HepG2 (cell line): ENCODE results near the gene ZNF780B. TPM values are rescaled to one million over a fixed set of nuclear protein-coding genes. Genes with fewer than 3 reads are reported as not detected.
A peak's percentile ranks its signal among the peaks of the same experiment; 100 is the strongest.

ENCODE experiments used
- ATAD3A ChIP-seq: sonication (generic); formaldehyde crosslinking; IDR thresholded peaks from 2 replicates; pipeline ENCODE4 v1.4.0; 2020; ENCODE audit warnings: missing genetic modification reagents
- DNMT1 ChIP-seq: sonication (generic); formaldehyde crosslinking; IDR thresholded peaks from 2 replicates; pipeline ENCODE4 v1.5.1; 2020; ENCODE audit warnings: mild to moderate bottlenecking, missing genetic modification reagents
- FIP1L1 ChIP-seq: fragments of 200-400 bp; formaldehyde crosslinking; IDR thresholded peaks from 2 replicates; pipeline ENCODE4 v1.6.1; 2018; ENCODE audit warnings: low read depth, mild to moderate bottlenecking, low read length, moderate library complexity, borderline replicate concordance; ENCODE audit not compliant: insufficient read depth
- FOXK1 ChIP-seq: sonication (generic); formaldehyde crosslinking; IDR thresholded peaks from 2 replicates; pipeline ENCODE4 v1.4.0; 2020; ENCODE audit warnings: low read depth, missing genetic modification reagents, borderline replicate concordance
- GTF2F1 ChIP-seq: fragments of 150-350 bp; IDR thresholded peaks from 2 replicates; pipeline ENCODE4 v1.6.1; 2014; ENCODE audit warnings: low read length
- HOXA3 ChIP-seq: sonication (generic); formaldehyde crosslinking; IDR thresholded peaks from 2 replicates; pipeline ENCODE4 v1.5.0; 2020; ENCODE audit warnings: missing genetic modification reagents
- NFATC3 ChIP-seq: sonication (generic); formaldehyde crosslinking; IDR thresholded peaks from 2 replicates; pipeline ENCODE4 v1.5.1; 2020; ENCODE audit warnings: mild to moderate bottlenecking, missing genetic modification reagents
- NFE2L2 ChIP-seq: fragments of 150-350 bp; IDR thresholded peaks from 2 replicates; pipeline ENCODE4 v1.6.1; 2014; ENCODE audit warnings: low read length
- NFIB ChIP-seq: sonication (generic); formaldehyde crosslinking; IDR thresholded peaks from 2 replicates; pipeline ENCODE4 v1.9.0; 2021; ENCODE audit warnings: missing genetic modification reagents, mild to moderate bottlenecking, borderline replicate concordance
- SNAPC4 ChIP-seq: sonication (generic); formaldehyde crosslinking; IDR thresholded peaks from 2 replicates; pipeline ENCODE4 v1.4.0; 2020; ENCODE audit warnings: mild to moderate bottlenecking, missing genetic modification reagents
- THAP7 ChIP-seq: sonication (generic); formaldehyde crosslinking; IDR thresholded peaks from 2 replicates; pipeline ENCODE4 v1.8.1; 2023; ENCODE audit warnings: mild to moderate bottlenecking, missing genetic modification reagents
- ZBTB3 ChIP-seq: sonication (generic); formaldehyde crosslinking; IDR thresholded peaks from 2 replicates; pipeline ENCODE4 v1.4.0; 2020; ENCODE audit warnings: low read depth, mild to moderate bottlenecking, moderate library complexity, missing genetic modification reagents, borderline replicate concordance
- ZKSCAN8 ChIP-seq: IDR thresholded peaks from 2 replicates; pipeline ENCODE4 v1.6.1; 2016; ENCODE audit warnings: borderline replicate concordance, missing genetic modification reagents, missing compliant biosample characterization
- ZNF501 ChIP-seq: sonication (generic); formaldehyde crosslinking; IDR thresholded peaks from 2 replicates; pipeline ENCODE4 v1.5.1; 2020; ENCODE audit warnings: mild to moderate bottlenecking, moderate library complexity, missing genetic modification reagents
- ZUFSP ChIP-seq: sonication (generic); formaldehyde crosslinking; IDR thresholded peaks from 2 replicates; pipeline ENCODE4 v1.9.0; 2021; ENCODE audit warnings: missing genetic modification reagents, mild to moderate bottlenecking, borderline replicate concordance
- polyA plus RNA-seq, 8 experiments: library from polyadenylated mRNA; depleted of rRNA in 3 of 8; stranded (reverse) in 7 of 8; unstranded in 1 of 8; fragments of >200 nt; fragmentation: Illumina TruSeq in 4 of 8; extraction: Trizol in 4 of 8; gene quantifications; 2 replicates each; pipeline versions ENCODE4 v1.2.1 to v1.2.3, GENCODE V29; 2011 to 2016; ENCODE audit warnings: low read depth in 4 of 8, missing spikeins in 1 of 8, mixed read lengths in 1 of 8; ENCODE audit not compliant: insufficient read depth in 1 of 8
- total RNA-seq, 5 experiments: library from RNA; depleted of rRNA; stranded (reverse); fragments of >200 nt; fragmentation: Illumina TruSeq; extraction: Trizol; gene quantifications; 2 replicates each; pipeline ENCODE4 v1.2.3, GENCODE V29; 2016; ENCODE audit warnings: low read depth in 1 of 5

The ZNF780B gene
- total and polyA plus RNA-seq, 2 of the 13 experiments (the other 11 are each of a cell fraction or from before 2014, with no cell fraction given): 6.6 to 21.9 TPM

- no peak for TF ChIP-seq ZUFSP (CRISPR knock-in tag)
- peak; percentile 18; the same call in 1 of the 2 replicates for TF ChIP-seq FOXK1 (CRISPR knock-in tag)
- TF ChIP-seq ZNF501: peak; percentile 94
- TF ChIP-seq HOXA3 (CRISPR knock-in tag): peak; percentile 74
- TF ChIP-seq ATAD3A (CRISPR knock-in tag): no peak
- no peak for TF ChIP-seq NFATC3 (CRISPR knock-in tag)
- TF ChIP-seq ZKSCAN8 (CRISPR knock-in tag): peak; percentile 43; the same call in 1 of the 2 replicates
- TF ChIP-seq ZBTB3 (CRISPR knock-in tag): 0 out of 2 replicates have a peak, but pooled peaks have one; percentile 75
- no peak for TF ChIP-seq NFE2L2
- 0 out of 2 replicates have a peak, but pooled peaks have one; percentile 83 for TF ChIP-seq THAP7 (CRISPR knock-in tag)
- TF ChIP-seq NFIB (CRISPR knock-in tag): no peak
- no peak for TF ChIP-seq GTF2F1
- no peak for TF ChIP-seq FIP1L1
- TF ChIP-seq SNAPC4 (CRISPR knock-in tag): peak; percentile 46; the same call in 1 of the 2 replicates
- TF ChIP-seq DNMT1 (CRISPR knock-in tag): no peak
Observed at GRCh38 chr19:39996811-39997637, 59.0 kb downstream of the ZNF780B start, which contains the start of gene ZNF546 (continued).
